ENCODE data around the gene CYP2C8.

Gene CYP2C8

GRCh38 chr10:95048206-95048605 lies 21.1 kb downstream of the CYP2C8 start:
- no peak for TF ChIP-seq TOX (CRISPR knock-in tag; IDR thresholded peaks at IDR 0.05; ENCODE audit: borderline replicate concordance)
- TF ChIP-seq RARB (CRISPR knock-in tag; IDR thresholded peaks at IDR 0.05), result no peak
- no peak for ATAC-seq

- no peak for ATAC-seq
- no peak for TF ChIP-seq POU6F1 (CRISPR knock-in tag; IDR thresholded peaks at IDR 0.05; ENCODE audit: borderline replicate concordance, low read depth)
- TF ChIP-seq ESRRG (CRISPR knock-in tag; IDR thresholded peaks at IDR 0.05), result no peak
- no peak for TF ChIP-seq BACH2 (CRISPR knock-in tag; IDR thresholded peaks at IDR 0.05; ENCODE audit: borderline replicate concordance)
- TF ChIP-seq OSR1 (CRISPR knock-in tag; IDR thresholded peaks at IDR 0.05), result no peak
- TF ChIP-seq ZNF8 (CRISPR knock-in tag; IDR thresholded peaks at IDR 0.05), result no peak
- TF ChIP-seq GLIS3 (CRISPR knock-in tag; IDR thresholded peaks at IDR 0.05), result no peak
- no peak for TF ChIP-seq ARNTL (CRISPR knock-in tag; IDR thresholded peaks at IDR 0.05; ENCODE audit: borderline replicate concordance, low read depth)
- TF ChIP-seq CSRNP3 (CRISPR knock-in tag; IDR thresholded peaks at IDR 0.05), result no peak
- TF ChIP-seq TOX (CRISPR knock-in tag; IDR thresholded peaks at IDR 0.05; ENCODE audit: borderline replicate concordance), result no peak
- TF ChIP-seq ZNF70 (CRISPR knock-in tag; IDR thresholded peaks at IDR 0.05), result no peak
- no peak for TF ChIP-seq TSHZ2 (CRISPR knock-in tag; IDR thresholded peaks at IDR 0.05)
- TF ChIP-seq TCF4 (CRISPR knock-in tag; IDR thresholded peaks at IDR 0.05; ENCODE audit: borderline replicate concordance), result no peak
- no peak for TF ChIP-seq ISL1 (CRISPR knock-in tag; IDR thresholded peaks at IDR 0.05)
- TF ChIP-seq ZFP3 (CRISPR knock-in tag; IDR thresholded peaks at IDR 0.05), result no peak
- no peak for TF ChIP-seq ZNF565 (CRISPR knock-in tag; conservative IDR thresholded peaks at IDR 0.05; ENCODE audit: low read depth)
- TF ChIP-seq PPARA (CRISPR knock-in tag; IDR thresholded peaks at IDR 0.05; ENCODE audit: borderline replicate concordance), result no peak
- TF ChIP-seq SNAI2 (CRISPR knock-in tag; IDR thresholded peaks at IDR 0.05), result no peak
- no peak for TF ChIP-seq CREB5 (CRISPR knock-in tag; IDR thresholded peaks at IDR 0.05; ENCODE audit: low read depth)
- no peak for TF ChIP-seq RARB (CRISPR knock-in tag; IDR thresholded peaks at IDR 0.05)
- no peak for TF ChIP-seq PATZ1 (CRISPR knock-in tag; IDR thresholded peaks at IDR 0.05; ENCODE audit: borderline replicate concordance)
Observed at GRCh38 chr10:95039281-95039680, 30.0 kb downstream of the CYP2C8 start.

GRCh38 chr10:95035332-95036295 lies 33.7 kb downstream of the CYP2C8 start:
- TF ChIP-seq ESRRG (CRISPR knock-in tag; IDR thresholded peaks at IDR 0.05) (no peak), ZFP30 (CRISPR knock-in tag; IDR thresholded peaks at IDR 0.05) (no peak), ZC3H10 (CRISPR knock-in tag; IDR thresholded peaks at IDR 0.05) (no peak)
- no peak for ATAC-seq

Measured in SK-N-SH treated with all-trans-retinoic acid at 6 μM for 48 hours (cell line).